DMS153 treated with DMSO at 0.1 percent for 48 hours (cell line): ENCODE measurements around the gene TMEM131.
A peak's percentile ranks its signal among the peaks of the same experiment; 100 is the strongest.

Experiments used
- DNase-seq: peaks from one replicate; lab custom pipeline; 2025; ENCODE audit not compliant: unreplicated experiment; lab: John Stamatoyannopoulos, UW

The TMEM131 gene

GRCh38 chr2:97765933-97766332 is 229.8 kb downstream of the TMEM131 start:
- no peak for DNase-seq

GRCh38 chr2:97764559-97765263 is 231.0 kb downstream of the TMEM131 start:
- DNase-seq, result no peak

DNA sequence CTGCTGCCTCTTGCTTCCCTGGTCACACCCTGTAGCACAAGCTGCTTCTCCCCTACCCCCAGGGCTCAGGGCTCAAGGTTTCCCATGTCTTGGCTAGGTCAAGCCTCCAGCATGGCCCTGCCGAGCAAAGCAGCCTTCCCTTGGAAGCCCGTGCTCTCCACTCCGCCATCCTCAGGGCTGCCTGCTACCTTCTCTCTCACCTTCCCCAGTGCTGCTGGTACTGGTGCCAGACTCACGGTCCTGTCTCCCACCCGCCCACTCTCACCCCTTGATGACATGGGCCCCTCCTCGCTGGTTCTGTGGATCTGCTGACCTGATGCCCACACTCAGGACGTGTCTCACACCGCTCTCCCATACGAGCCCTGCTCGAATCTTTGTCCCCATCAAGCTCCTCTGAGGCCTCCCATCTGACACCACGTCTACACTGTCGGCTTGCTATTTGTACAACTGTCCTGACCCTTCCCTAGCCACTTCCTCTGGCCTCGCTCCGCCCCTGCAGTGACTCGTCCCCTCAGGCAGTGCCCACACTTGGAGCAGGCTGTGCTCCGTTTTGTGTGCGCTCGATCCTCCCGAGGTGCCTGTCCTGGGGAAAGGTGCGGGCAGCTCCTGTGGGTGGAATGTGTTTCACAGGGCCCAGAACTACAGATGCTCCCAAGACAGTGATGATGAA is 232.4 kb downstream of the TMEM131 start:
- DNase-seq, result no peak

DNA sequence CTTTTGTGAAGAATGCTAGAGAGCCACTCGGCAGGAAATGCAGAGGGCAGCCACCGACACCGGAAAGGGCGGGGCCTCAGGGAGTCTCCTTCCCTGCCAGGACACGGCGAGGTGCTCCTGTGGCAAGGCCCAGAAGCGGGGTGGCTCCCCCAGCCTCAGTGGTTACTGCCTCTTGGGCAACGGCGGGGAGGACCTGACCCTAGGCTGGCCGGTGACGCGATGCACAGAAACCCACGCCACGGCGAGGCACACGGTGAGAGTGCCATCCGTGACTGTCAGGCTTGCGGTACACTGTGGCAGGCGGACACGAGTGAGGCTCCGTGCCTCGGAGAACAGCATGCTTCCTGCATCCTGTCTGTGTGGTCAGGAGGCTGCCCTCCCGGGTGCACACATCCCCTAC is 234.6 kb downstream of the TMEM131 start:
- no peak for DNase-seq

GRCh38 chr2:97760480-97761049 is 235.2 kb downstream of the TMEM131 start:
- DNase-seq, result no peak

- no peak for DNase-seq
These were observed 235.9 kb downstream of the TMEM131 start for GRCh38 chr2:97759727-97760407.

- no peak for DNase-seq
These were observed 237.5 kb downstream of the TMEM131 start for GRCh38 chr2:97758131-97758705.

GRCh38 chr2:97757062-97757461 is 238.7 kb downstream of the TMEM131 start:
- DNase-seq, result no peak

GRCh38 chr2:97755491-97755890 is 240.3 kb downstream of the TMEM131 start:
- DNase-seq, result no peak

DNA sequence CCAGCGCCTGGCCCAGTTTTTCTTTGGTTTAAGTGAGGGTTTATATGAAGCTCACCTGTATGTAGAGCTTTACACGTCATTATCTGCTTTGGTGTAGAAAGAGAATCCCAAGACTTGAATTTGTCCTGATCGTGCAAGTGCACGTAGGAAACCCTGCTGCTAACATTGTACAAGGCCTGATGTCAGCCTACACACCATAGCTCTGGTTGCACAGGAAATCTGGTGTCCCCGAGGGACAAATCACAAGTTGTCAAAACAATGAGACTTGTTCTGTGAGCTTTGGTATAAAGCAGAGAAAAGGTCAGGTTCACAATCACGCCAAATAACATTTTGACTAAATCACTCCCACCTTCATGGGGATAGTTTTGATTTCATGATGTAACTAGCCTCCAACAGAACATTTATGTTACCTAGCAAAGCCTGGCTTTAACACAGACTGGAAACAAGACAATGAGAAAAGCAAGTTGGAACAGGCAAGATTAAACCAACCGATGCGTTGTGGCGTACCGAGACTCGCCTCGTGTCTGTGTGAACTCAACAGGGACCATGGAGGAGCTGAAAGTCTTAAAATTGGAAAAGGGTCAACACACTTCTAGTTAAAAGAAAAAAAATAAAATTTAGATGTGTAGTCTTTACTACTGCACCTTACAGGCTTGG is 240.9 kb downstream of the TMEM131 start:
- DNase-seq, result no peak

DNA sequence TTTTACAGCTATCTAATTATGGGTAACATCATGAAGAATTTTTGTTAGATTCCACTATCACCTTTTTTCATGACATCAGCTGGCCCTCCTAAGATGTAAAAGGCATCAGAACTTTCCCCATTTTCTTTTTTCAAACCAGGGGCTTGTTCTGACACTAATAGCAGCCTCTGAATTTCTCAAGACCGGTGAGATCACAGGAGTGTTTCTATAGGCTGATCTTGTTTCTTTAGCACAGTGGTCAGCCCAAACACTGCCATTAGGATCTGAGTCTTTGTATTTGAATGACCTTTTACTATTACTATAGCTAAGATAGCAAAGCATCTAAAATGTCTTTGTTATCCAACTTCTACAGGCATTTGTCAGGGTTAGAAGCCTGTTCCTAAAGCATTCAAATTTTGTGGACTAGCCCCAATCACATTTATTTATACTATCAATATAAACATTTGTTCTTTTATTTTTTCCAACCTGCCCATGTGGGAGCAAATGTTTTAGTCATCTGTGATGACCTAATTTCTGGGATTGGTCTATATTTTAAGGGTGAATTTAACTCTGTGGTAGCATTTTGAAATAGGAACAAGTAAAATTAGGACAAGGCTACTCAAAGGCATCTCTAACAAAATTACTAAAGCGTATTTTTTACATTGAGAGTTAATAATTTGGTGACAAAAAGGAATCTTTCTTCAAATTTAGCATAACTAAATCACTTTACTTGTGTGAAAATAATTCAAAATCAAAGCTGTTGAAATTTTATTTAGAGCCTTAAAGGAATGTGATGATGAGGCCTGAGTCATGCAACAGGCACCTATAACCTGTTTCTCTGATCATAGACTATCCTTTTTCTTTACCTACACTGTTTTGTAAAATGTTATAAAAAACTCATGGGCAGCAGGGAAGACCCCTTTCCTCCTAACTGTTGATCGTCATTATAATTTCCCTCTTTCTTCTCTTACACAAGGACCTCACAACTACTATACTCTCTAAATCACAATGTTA is 243.1 kb downstream of the TMEM131 start:
- DNase-seq, result no peak

GRCh38 chr2:97751752-97752151 is 244.0 kb downstream of the TMEM131 start:
- DNase-seq, result peak; percentile 50

DNA sequence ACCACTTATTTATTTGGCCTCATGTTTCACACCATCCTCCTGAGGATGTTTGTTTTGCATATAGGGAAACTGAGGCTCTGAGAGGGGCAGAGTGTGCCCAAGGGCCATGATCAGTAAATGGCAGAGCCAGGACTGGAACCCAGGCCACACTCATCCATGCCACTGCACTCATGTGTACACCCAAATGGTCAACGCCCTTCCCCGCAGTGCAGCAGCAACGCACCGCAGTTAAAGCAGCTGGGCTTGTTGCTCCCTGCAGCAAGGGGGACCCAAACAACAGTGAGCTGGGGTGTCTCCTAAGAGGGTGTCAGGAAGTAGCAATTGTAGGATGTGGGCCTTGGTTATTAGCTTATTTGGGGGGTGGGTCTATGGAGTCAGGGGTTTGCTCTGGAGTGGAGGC is 245.7 kb downstream of the TMEM131 start:
- DNase-seq, result no peak

DNA sequence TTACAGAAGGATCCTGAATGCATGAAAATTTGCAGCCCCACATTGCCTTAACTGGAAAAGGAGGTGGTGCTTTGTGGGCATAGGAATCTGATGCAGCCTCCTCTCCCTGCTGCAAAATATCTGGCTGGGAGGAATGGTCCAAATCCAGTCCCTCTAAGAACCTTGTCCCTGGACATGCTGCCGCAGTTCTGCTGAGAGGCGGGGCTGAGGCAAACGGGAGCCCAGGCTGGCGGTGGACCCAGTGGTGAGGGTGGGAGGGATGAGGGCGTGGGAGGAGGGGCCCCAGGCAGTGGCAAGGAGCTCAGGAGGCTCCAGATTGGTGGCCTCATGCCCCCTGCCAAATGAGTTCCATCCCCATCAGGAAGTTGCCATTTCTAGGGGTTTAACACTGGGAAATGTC is 246.2 kb downstream of the TMEM131 start:
- DNase-seq, result no peak

DNA sequence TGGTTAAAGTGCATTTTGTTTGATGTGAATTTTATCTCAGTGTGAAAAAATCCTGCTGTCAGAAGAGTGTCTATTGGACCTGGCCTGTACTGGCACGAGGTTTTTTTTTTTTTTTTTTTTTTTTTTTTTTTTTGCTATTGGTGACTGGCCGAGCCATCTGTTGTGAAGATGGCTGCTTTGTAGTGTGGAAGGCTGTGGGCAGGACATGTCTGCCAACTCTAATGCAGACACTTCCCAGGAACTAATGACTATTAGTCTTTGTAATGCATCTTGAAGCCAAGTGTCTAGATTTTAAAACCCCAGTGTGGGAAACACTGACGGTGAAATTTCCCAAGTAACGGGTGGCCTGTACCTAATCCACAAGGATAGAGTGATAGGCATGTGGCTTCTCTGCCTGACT is 248.0 kb downstream of the TMEM131 start:
- DNase-seq, result no peak

GRCh38 chr2:97747285-97747684 is 248.5 kb downstream of the TMEM131 start:
- no peak for DNase-seq

- no peak for DNase-seq
These were observed 250.1 kb downstream of the TMEM131 start for GRCh38 chr2:97745474-97746174.

GRCh38 chr2:97743913-97744312 is 251.8 kb downstream of the TMEM131 start:
- DNase-seq, result no peak

DNA sequence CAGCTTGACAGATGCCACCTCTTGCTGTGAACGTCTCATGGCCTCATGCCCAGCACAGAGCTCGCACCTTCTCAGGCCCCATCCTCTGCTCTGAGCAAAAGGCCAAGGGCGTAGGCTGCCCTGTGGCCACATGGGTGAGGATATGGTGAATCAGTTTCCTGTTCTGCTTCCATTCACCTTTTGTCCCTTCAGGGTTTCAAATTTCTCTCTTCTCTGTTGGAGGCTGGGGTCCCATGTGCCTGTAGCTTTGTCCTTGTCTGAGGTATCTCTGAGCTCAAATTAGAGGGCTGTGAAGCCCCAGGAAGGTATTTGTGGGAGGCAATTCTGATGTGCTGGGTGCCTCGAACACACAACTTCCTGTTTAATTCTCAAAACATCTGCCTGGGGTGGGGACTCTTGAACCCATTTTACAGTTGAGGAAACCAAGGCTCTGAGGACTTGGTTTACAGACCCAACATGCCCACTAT is 253.3 kb downstream of the TMEM131 start:
- DNase-seq, result no peak
